Kidney capillary endothelial cell (primary cell): ENCODE results near the gene NELFE.
A peak's percentile ranks its signal among the peaks of the same experiment; 100 is the strongest.

ENCODE experiments used
- DNase-seq: peaks from one replicate; pipeline ENCODE4 v3.0.0-alpha.2; 2018; ENCODE audit warnings: low spot score

The NELFE gene

GRCh38 chr6:31972709-31973350 lies 14.1 kb upstream of the NELFE start:
- peak; percentile 14 for DNase-seq

- DNase-seq: peak; percentile 96
These were observed 13.4 kb upstream of the NELFE start, which contains the start of gene DXO for GRCh38 chr6:31971993-31972708. TSS of gene DXO (minus strand) at chr6:31972138. CDS start at chr6:31971675, 463 bp downstream.

- DNase-seq: no peak
These were observed 12.7 kb upstream of the NELFE start for GRCh38 chr6:31971279-31971992.

- no peak for DNase-seq
These were observed 12.0 kb upstream of the NELFE start for GRCh38 chr6:31970604-31971271.

- no peak for DNase-seq
These were observed 11.2 kb upstream of the NELFE start for GRCh38 chr6:31969712-31970603.

- no peak for DNase-seq
These were observed 10.3 kb upstream of the NELFE start for GRCh38 chr6:31968791-31969711.

- DNase-seq: no peak
These were observed 9.6 kb upstream of the NELFE start for GRCh38 chr6:31968326-31968725.

GRCh38 chr6:31967926-31968320 lies 9.2 kb upstream of the NELFE start:
- no peak for DNase-seq

- no peak for DNase-seq
These were observed 8.5 kb upstream of the NELFE start for GRCh38 chr6:31966997-31967925.

- DNase-seq: no peak
These were observed 7.7 kb upstream of the NELFE start for GRCh38 chr6:31966506-31966905.

GRCh38 chr6:31965700-31966099 lies 6.9 kb upstream of the NELFE start:
- DNase-seq: no peak

- DNase-seq: no peak
These were observed 5.2 kb upstream of the NELFE start for GRCh38 chr6:31963921-31964320.

- no peak for DNase-seq
These were observed 2.8 kb upstream of the NELFE start for GRCh38 chr6:31961616-31962015.

- no peak for DNase-seq
These were observed 395 bp downstream of the NELFE start for GRCh38 chr6:31958412-31958740.

- no peak for DNase-seq
These were observed 2.0 kb downstream of the NELFE start for GRCh38 chr6:31956796-31957195.

- DNase-seq: no peak
These were observed 4.3 kb downstream of the NELFE start for GRCh38 chr6:31954511-31954910.

- no peak for DNase-seq
These were observed 5.9 kb downstream of the NELFE start for GRCh38 chr6:31952890-31953289.

GRCh38 chr6:31952140-31952805 lies 6.5 kb downstream of the NELFE start:
- DNase-seq: peak; percentile 57
